ENCODE results near the gene CAMTA1.

DNA sequence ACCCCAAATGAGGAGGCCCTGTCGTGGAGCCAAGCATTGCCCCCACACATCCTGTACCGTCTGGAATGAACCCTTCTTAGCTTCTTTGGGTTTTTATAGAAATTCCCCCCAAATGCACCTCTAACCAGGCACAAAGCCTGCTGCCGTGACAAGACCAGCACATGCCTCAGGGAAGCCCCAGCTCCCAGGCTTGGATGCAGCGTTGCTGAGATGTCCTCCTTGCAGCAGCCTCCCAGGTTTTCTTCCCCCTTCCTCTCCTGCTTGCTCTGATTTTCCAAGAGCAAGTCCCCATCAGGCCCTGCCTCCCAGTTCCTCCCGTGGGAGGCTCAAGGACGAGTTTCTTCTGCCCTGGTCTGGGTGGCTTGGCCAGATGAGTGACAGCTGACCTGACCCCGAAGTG, 866.8 kb downstream of the CAMTA1 start:
- TF ChIP-seq, protein P1, sequence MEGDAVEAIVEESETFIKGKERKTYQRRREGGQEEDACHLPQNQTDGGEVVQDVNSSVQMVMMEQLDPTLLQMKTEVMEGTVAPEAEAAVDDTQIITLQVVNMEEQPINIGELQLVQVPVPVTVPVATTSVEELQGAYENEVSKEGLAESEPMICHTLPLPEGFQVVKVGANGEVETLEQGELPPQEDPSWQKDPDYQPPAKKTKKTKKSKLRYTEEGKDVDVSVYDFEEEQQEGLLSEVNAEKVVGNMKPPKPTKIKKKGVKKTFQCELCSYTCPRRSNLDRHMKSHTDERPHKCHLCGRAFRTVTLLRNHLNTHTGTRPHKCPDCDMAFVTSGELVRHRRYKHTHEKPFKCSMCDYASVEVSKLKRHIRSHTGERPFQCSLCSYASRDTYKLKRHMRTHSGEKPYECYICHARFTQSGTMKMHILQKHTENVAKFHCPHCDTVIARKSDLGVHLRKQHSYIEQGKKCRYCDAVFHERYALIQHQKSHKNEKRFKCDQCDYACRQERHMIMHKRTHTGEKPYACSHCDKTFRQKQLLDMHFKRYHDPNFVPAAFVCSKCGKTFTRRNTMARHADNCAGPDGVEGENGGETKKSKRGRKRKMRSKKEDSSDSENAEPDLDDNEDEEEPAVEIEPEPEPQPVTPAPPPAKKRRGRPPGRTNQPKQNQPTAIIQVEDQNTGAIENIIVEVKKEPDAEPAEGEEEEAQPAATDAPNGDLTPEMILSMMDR (IDR thresholded peaks at IDR 0.05; ENCODE audit: borderline replicate concordance, extremely low read depth, low read length, poor library complexity, severe bottlenecking), result no peak
- TF ChIP-seq EZH2 (IDR thresholded peaks at IDR 0.05; ENCODE audit: borderline replicate concordance, low read depth, low read length, severe bottlenecking), result no peak

Measured in DND-41 (cell line).